Gastrocnemius medialis (tissue), 4 donors: ENCODE data around the gene PRKCD. TPM values are rescaled to one million over a fixed set of nuclear protein-coding genes. Genes with fewer than 3 reads are reported as not detected.

ENCODE experiments used
- ATAC-seq, 2 donors: fragments of 150-250 bp; one replicate each; pipeline ENCODE4 v1.9.1; 2016
- DNase-seq, 2 donors: peaks; one replicate each; pipeline ENCODE4 v3.0.0-alpha.2; 2019
- H3K27ac ChIP-seq, 4 donors: fragments of 200-600 bp; sonication (generic); 1 replicate in 1 of 4; 2 replicates in 3 of 4; pipeline ENCODE4 v1.5.1; 2016 to 2018; ENCODE audit warnings: mild to moderate bottlenecking in 2 of 4, moderate library complexity in 1 of 4
- H3K27me3 ChIP-seq, 3 donors: fragments of 200-600 bp; sonication (generic) in 2 of 3; 1 replicate in 1 of 3; 2 replicates in 2 of 3; pipeline versions ENCODE4 v1.5.1 to v1.6.0; 2016 to 2019; ENCODE audit warnings: mild to moderate bottlenecking in 1 of 3, moderate library complexity in 1 of 3
- H3K36me3 ChIP-seq, 2 donors: fragments of 200-600 bp; sonication (generic) in 1 of 2; one replicate each; pipeline ENCODE4 v1.5.1; 2017 to 2018
- H3K4me1 ChIP-seq, 2 donors: fragments of 200-600 bp; sonication (generic) in 1 of 2; one replicate each; pipeline ENCODE4 v1.5.1; 2016 to 2017; ENCODE audit warnings: mild to moderate bottlenecking in 2 of 2
- H3K4me3 ChIP-seq, 4 donors: fragments of 200-600 bp; sonication (generic) in 3 of 4; 1 replicate in 1 of 4; 2 replicates in 3 of 4; pipeline ENCODE4 v1.5.1; 2016 to 2019; ENCODE audit warnings: mild to moderate bottlenecking in 2 of 4
- H3K9me3 ChIP-seq, 3 donors: fragments of 200-600 bp; sonication (generic) in 2 of 3; 1 replicate in 1 of 3; 2 replicates in 2 of 3; pipeline ENCODE4 v1.5.1; 2016 to 2019
- CTCF ChIP-seq, 5 experiments: fragments of 450-650 bp in 3 of 5; fragments of 200-600 bp in 2 of 5; sonication (generic) in 2 of 5; IDR thresholded peaks in 4 of 5; conservative IDR thresholded peaks in 1 of 5; 1 replicate in 4 of 5; 2 replicates in 1 of 5; pipeline ENCODE4 v1.5.1; 2016 to 2019; ENCODE audit warnings: antibody characterized with exemption in 5 of 5, mild to moderate bottlenecking in 3 of 5, moderate library complexity in 3 of 5
- POLR2A ChIP-seq, 2 donors: fragments of 450-650 bp; IDR thresholded peaks; one replicate each; pipeline ENCODE4 v1.6.1; 2017; ENCODE audit warnings: antibody characterized with exemption in 2 of 2, mild to moderate bottlenecking in 2 of 2, moderate library complexity in 2 of 2
- in situ Hi-C, 4 donors: fragments of 200-750 bp; cut with MboI; loops; one replicate each; pipeline versions ENCODE4 v1.15.0 to v1.8.0; 2017; ENCODE audit warnings: low sequenced_read_pairs in 4 of 4
- intact Hi-C: fragments of 100-400 bp; cut with DNase I; formaldehyde crosslinking; loops from one replicate; pipeline ENCODE4 v1.15.1; 2023; ENCODE audit warnings: low total_unique reads
- total RNA-seq, 4 donors: library from RNA; depleted of rRNA; stranded (reverse); fragments of >200 nt; gene quantifications; one replicate each; pipeline versions ENCODE4 v1.1.0 to v1.2.3, GENCODE V29; 2016

PRKCD gene
- total RNA-seq, 4 donors from 2014 or later = 2.1 to 5.9 (median 3.4) TPM

GRCh38 chr3:53229606-53230005 is 68.6 kb downstream of the PRKCD start:
- in situ Hi-C loops (no loop called here), intact Hi-C loops (loop anchor here (10.0 kb wide), 1 partner anchor 485 kb away; no protein-coding TSS in a partner anchor)
- no peaks in the 10 kb centered on the region for H3K9me3 ChIP-seq
- H3K27me3 ChIP-seq = no peaks in the 10 kb centered on the region
- no peaks in the 10 kb centered on the region for H3K4me1 ChIP-seq
- ATAC-seq (no peak), DNase-seq (no peak)
- TF ChIP-seq CTCF (IDR thresholded peaks at IDR 0.05 in 4 of 5, conservative IDR thresholded peaks at IDR 0.05 in 1 of 5) (no peak), POLR2A (IDR thresholded peaks at IDR 0.05) (no peak)
- H3K27ac ChIP-seq = no peak overlapping the region
- no peak overlapping the region for H3K4me3 ChIP-seq
- H3K36me3 ChIP-seq = peaks cover 7 to 100% of the 10 kb centered on the region in 2 donors

- H3K27ac ChIP-seq = no peak overlapping the region
- H3K36me3 ChIP-seq = peaks cover 7 to 100% of the 10 kb centered on the region in 2 donors
- TF ChIP-seq POLR2A (IDR thresholded peaks at IDR 0.05) = no peak
- no peak for TF ChIP-seq CTCF (IDR thresholded peaks at IDR 0.05 in 4 of 5, conservative IDR thresholded peaks at IDR 0.05 in 1 of 5)
- DNase-seq (no peak), ATAC-seq (no peak)
- no peaks in the 10 kb centered on the region for H3K4me1 ChIP-seq
- H3K27me3 ChIP-seq = no peaks in the 10 kb centered on the region
- no peaks in the 10 kb centered on the region for H3K9me3 ChIP-seq
- in situ Hi-C loops (no loop called here), intact Hi-C loops (no loop called here)
- H3K4me3 ChIP-seq = no peak overlapping the region
Measured at GRCh38 chr3:53230041-53230621, 69.1 kb downstream of the PRKCD start.

- Histone ChIP-seq H3K27me3 (no peaks in the 10 kb centered on the region), H3K27ac (no peak overlapping the region), H3K4me1 (peaks cover 0 to 2% of the 10 kb centered on the region in 2 donors), H3K36me3 (peaks cover 7 to 100% of the 10 kb centered on the region in 2 donors), H3K9me3 (no peaks in the 10 kb centered on the region), H3K4me3 (no peak overlapping the region)
- intact Hi-C loops = no loop called here
- in situ Hi-C loops = no loop called here
- DNase-seq (no peak), ATAC-seq (no peak)
- TF ChIP-seq CTCF (IDR thresholded peaks at IDR 0.05 in 4 of 5, conservative IDR thresholded peaks at IDR 0.05 in 1 of 5) (no peak), POLR2A (IDR thresholded peaks at IDR 0.05) (no peak)
Measured at GRCh38 chr3:53230789-53231188, 69.8 kb downstream of the PRKCD start.

GRCh38 chr3:53231532-53232511 is 70.8 kb downstream of the PRKCD start:
- Histone ChIP-seq H3K9me3 (no peaks in the 10 kb centered on the region), H3K36me3 (peaks cover 7 to 91% of the 10 kb centered on the region in 2 donors), H3K4me3 (no peak overlapping the region), H3K27ac (no peak overlapping the region), H3K27me3 (no peaks in the 10 kb centered on the region), H3K4me1 (peaks cover 7 to 12% of the 10 kb centered on the region in 2 donors)
- intact Hi-C loops = no loop called here
- in situ Hi-C loops = no loop called here
- no peak for TF ChIP-seq POLR2A (IDR thresholded peaks at IDR 0.05)
- no peak for TF ChIP-seq CTCF (IDR thresholded peaks at IDR 0.05 in 4 of 5, conservative IDR thresholded peaks at IDR 0.05 in 1 of 5)
- DNase-seq = no peak
- no peak for ATAC-seq
